Stimulated activated CD4-positive, alpha-beta T cell treated with anti-CD3 and anti-CD28 coated beads, Interleukin-12 subunit alpha, Interleukin-12 subunit beta, amount 100 ng/mL, for 48 hours (primary cell): ENCODE measurements around the gene PDPK1.
"Not testable (repeated sequence)": the region's sequence is repeated elsewhere in the genome, so short reads cannot be mapped to it uniquely, and the experiment has no call there.

Experiments
- DNase-seq, 3 donors: peaks; one replicate each; pipeline ENCODE4 v3.0.0-alpha.2; 2020; ENCODE audit warnings: low read depth in 2 of 3, low spot score in 1 of 3

Gene PDPK1

DNA sequence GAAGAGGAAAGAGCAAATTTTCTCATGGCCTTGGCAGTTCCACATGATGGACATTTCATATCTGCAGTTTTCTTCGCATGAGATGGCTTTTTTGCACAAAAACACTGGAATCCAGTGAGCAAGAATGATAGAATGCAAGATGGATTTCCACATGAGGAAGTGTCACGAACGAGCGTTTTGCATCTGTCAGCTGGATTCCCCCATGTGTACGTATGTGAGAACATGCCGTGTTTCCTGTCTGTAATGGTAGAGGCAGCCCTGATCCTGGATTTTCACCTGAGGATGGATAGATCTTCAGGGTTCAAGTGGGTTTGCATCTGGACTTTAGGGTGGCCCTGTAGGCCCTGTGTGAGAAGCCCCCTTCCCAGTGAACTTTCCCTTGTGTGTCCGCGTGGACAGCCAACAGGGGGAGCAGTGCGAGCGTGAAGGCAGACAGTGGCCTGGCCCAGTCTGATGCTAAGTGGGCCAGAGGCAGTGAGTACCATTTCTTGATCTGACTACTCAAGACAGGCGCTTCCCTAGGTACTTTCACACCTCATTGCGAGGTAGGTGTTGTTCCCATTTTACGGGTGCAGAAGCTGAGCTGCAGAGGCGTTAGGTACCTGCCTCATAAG, 2.1 kb downstream of the PDPK1 start:
- peak in 1 of 3 donors; percentile 30 for DNase-seq

GRCh38 chr16:2540912-2541311, 3.1 kb downstream of the PDPK1 start:
- DNase-seq = not testable (repeated sequence)

- DNase-seq = not testable (repeated sequence)
These were observed 3.6 kb downstream of the PDPK1 start for GRCh38 chr16:2541409-2541808.

DNA sequence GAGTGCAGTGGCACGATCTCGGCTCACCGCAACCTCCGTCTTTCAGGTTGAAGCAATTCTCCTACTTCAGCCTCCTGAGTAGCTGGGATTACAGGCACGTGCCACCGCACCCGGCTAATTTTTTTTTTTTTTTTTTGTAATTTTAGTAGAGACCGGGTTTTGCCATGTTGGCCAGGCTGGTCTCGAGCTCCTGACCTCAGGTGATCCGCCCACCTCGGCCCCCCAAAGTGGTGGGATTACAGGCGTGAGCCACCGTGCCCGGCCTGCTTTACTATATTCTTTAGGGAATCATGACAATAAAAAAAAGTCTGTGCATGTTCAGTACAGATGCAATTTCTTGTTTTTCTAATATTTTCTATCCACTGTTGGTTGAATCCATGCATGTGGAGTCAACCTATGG, 6.0 kb downstream of the PDPK1 start:
- DNase-seq = not testable (repeated sequence)

- DNase-seq = not testable (repeated sequence)
These were observed 12.6 kb downstream of the PDPK1 start for GRCh38 chr16:2550283-2550878.

DNA sequence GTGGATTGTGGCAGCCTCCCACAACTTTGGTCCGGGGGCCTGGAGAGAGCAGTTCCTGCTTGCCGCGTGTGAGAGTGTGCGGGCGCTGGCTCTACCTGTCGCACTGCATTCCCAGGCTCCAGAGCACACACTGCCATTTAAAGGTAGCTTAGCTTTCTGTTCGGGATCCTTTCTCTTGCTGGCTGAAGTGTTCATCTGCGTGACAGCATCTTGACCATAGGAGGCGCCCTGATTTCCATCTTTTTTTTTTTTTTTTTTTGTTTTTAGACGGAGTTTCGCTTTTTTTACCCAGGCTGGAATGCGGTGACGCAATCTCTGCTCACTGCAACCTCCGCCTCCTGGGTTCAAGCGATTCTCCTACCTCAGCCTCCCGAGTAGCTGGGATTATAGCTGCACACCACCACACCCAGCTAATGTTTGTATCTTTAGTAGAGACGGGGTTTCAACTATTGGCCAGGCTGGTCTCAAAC, 13.6 kb downstream of the PDPK1 start:
- DNase-seq = not testable (repeated sequence)

DNA sequence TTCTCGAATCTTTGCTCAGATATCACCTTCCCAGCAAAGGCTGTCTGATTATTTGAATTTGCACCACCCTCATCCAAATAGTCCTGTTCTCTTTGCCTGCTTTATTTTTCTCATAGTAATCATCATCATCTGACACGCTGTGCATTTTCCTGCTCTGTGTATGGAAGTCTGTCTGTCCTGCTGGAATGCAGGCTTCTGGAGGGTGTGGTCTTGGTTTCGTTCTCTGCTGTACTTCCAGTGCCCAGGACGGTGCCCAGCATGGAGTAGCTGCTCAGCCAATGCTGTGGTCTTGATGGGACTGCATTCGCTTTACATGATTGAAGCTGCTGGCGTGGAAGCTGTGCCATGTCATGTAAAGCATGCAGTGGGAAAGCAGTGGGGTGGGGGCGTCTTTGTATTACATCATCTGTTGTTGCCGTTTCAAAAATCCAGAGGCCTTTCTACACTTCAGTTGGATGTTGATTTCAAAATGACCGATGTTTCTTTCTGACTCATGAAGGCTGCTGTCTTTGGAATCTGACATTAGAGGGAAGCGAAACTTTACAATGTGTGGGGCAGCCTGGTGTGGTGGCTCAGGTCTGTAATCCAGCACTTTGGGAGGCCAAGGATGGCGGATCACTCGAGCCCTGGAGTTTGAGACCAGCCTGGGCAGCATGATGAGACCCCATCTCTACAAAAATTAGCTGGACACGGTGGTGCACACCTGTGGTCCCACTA, 17.0 kb downstream of the PDPK1 start:
- DNase-seq = not testable (repeated sequence)

DNA sequence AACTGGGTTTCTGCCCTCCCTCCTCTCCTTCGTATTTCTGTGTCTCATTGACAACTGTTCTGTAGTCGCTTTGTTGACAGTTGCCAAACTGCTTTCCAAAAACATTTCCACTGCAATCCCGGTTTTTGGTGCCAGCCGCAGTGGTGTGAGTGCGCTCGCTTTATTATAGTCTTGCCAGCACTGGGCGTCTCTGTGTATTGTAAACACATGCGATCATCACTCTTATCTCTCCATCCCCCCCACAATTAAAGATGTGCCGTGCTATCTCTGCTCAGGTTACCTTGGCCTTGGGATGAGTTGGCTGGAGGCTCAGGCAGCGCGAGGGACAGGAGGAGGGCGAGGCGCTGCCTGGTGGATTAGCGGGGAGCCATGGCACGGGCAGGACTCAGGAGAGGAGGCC, 19.3 kb downstream of the PDPK1 start:
- not testable (repeated sequence) for DNase-seq

DNA sequence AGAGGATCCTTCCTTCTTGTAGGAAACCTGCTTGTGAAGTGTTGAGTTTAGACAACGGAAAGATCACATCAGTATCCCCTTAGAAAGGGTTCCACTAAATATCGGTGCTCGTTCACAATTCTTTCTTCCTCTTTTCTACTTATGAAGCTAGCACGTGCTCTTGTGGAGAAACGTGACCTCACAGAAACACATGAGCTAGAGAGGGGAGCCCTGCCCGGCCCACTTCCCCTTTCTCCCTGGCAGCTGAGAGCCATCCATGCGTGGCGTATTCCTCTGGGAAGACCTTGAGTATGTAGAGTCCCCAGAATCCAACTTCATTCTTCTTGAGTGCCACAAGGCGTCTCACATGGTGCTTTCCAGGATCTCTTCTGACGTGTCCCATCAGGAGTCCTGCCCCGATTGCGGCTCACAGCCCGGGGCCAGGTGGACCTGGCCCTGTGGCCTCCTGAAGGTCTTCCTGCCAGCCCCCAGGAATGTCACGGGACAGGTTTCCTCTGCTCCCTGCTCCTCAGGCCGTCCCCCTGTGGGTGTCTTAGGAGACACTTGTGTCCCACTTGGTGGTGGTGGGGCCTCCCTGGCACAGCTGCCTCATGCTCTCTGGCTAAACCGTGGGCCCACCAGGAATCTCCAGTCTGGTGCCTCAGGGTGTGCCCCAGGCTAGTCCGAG, 22.4 kb downstream of the PDPK1 start:
- DNase-seq = not testable (repeated sequence)

DNA sequence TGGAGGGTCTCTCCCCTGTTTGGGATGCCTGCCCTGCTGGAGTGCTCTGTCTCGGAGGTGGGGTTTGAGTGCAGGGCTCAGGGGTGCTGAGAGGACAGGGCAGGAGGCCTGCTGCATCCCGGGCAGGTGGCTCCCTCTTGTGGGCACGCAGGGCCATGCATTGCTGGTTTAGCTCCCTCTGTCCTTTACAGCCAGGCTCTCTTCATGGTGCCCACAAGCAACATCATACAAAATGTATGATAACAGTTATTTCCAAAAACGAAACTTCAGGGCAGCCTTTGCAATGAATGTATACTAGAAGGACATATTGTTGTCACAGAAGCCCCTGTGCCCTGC, 22.9 kb downstream of the PDPK1 start:
- DNase-seq = peak; percentile 45 to 58 (median 46)

GRCh38 chr16:2567506-2567905, 29.7 kb downstream of the PDPK1 start:
- not testable (repeated sequence) for DNase-seq

- not testable (repeated sequence) for DNase-seq
These were observed 30.8 kb downstream of the PDPK1 start for GRCh38 chr16:2568573-2568972.

DNA sequence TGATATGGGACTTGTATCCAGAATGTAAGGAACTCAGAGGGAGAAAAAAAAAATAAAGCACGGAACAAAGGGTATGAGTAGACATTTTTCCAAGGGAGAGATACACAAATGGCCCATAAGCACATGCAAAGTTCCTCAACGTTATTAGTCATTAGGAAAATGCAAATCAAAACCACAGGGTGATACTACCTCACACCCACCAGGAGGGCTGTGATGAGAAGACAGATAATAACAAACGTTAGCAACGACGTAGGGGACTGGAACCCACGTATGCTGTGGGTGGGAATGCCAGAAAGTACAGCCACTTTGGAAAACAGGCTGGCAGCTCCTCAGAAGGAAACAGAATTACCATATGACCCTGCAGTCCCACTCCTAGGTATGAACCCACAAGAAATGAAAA, 34.9 kb downstream of the PDPK1 start:
- DNase-seq = not testable (repeated sequence)

DNA sequence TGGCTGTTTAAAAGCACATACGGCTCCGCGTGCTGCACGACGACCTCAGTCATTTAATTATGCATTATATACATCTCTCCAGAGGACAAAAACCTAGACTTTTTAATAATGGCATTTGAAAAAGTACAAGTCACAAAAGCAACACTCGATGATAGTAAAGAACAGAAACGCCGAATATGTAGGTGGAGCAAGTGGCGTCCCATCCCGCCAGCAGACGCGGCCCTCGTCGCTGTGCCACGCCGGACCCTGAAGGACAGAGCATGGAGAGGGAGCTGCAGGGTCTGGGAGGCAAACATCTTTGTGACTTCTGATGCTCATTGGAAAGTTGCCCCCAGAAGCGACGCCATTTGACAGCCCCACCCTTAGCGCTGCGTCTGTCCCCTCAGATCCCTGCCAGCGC, 38.0 kb downstream of the PDPK1 start:
- DNase-seq = not testable (repeated sequence)

DNA sequence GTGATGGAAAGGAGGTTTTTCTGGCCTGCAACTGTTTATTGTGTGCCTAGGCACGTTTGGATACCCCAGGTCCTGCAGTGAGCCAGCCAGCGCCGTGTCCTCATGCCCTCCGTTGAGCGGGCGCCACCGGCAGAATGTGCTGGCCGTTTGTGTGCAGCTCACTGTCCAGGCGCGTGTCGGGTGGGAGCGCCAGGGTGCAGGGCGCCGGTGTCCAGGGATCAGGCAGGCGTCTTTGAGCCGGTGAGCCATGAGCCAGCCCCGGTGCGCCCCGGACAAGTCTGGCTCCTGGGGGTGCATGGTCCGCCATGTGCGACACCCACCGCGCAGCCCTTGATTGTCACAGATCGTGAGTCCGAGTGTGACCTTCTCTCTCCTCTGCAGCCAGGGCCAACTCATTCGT, 39.2 kb downstream of the PDPK1 start:
- DNase-seq = not testable (repeated sequence)

- not testable (repeated sequence) for DNase-seq
These were observed 41.1 kb downstream of the PDPK1 start for GRCh38 chr16:2578905-2579304.

DNA sequence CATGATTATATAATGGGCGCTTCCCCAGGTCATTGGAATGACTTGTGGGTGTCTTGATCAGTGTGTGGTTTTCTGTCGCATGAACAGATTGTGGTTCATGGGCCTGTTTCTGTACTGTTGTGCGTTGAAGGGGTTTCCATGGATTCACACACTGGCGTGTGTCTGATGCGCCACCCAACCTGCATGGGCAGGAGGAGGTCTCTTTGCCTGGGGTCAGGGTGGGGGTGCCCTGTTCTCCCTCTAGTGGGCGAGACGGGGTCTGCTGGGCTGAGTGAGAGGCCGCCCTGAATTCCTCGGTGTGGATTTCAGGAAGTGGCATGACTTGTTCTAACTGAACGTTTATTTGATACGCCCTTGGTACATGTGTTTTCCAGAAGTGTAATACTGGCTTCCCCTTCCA, 42.3 kb downstream of the PDPK1 start:
- not testable (repeated sequence) for DNase-seq

- DNase-seq = not testable (repeated sequence)
These were observed 43.0 kb downstream of the PDPK1 start for GRCh38 chr16:2580818-2581217.

- DNase-seq = no peak
These were observed 47.2 kb downstream of the PDPK1 start for GRCh38 chr16:2584729-2585650.

- no peak for DNase-seq
These were observed 47.8 kb downstream of the PDPK1 start for GRCh38 chr16:2585651-2586081.

GRCh38 chr16:2586241-2586640, 48.4 kb downstream of the PDPK1 start:
- DNase-seq = no peak
